HG03060 (cell line): Measurements from ENCODE around the gene TUBGCP2.
"Not testable (repeated sequence)": the region's sequence is repeated elsewhere in the genome, so short reads cannot be mapped to it uniquely, and the experiment has no call there.

Source experiments
- ATAC-seq: cut with Tn5 transposase; IDR thresholded peaks from one replicate; pipeline ENCODE4 v1.9.1; 2021; ENCODE audit warnings: low read depth, moderate number of reproducible peaks; ENCODE audit not compliant: unreplicated experiment

TUBGCP2 gene

GRCh38 chr10:133235265-133235855, 73.3 kb downstream of the TUBGCP2 start:
- no peak for ATAC-seq

GRCh38 chr10:133234796-133235195, 73.9 kb downstream of the TUBGCP2 start:
- not testable (repeated sequence) for ATAC-seq

DNA sequence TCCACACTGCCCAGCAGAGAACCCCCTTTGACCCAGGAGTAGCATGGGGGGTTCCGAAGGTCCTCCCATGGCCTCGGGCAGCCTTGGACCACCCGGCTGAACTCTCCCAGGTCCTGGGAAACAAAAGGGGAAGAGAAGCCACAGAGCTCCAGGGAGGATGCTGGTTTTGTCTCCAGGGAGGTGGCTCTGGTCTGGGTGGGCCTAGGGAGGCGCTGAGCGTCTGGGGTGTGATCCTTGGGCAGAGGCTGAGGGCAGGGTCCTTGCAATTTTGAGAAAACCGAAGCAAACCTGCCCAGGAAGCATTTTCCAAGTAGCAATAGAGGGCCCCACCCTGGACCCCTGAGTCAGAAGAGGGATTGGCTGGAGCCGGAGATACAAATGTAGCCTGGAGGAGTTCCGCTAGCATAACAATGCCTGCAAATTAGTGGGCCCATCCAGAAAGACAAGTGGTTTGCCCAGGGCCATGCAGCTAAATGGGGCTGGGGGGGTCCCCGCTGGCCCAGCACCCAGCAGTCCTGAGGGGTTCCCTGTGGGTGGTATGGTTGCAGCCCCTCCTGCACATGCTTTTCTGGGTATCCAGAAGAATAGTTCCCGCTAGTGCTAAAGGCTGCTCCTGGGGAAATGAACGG, 76.6 kb downstream of the TUBGCP2 start:
- ATAC-seq, result no peak

DNA sequence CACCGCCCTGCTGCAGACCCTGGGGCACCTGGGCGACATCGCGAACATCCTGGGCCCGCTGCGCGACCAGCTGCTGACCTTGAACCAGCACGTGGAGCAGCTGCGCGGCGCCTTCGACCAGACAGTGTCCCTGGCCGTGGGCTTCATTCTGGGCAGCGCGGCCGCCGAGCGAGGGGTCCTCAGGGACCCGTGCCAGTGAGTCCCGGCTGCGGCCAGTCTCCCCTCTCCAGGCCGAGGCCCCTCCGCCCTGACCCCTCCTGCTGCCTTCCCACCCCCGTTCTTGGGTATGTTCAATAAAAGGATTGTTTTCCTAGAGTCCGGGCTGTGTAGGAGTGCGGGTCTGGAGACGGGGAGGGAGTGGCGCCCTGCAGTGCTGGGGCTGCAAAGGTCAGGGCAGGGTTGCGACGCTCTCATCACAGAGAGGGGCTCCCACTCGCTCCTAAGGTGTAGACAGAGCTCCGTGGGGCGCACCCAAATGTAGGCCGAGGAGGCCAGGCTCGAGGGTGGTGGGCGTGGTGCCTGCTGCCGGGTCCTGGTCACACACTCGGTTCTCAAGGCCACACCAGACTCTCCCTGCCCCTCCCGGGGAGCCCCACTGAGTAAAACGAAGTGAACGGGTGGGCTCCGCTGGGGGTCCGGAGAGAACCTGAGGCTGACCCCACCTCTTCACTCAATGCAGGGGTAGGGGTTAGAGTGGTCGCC, 77.3 kb downstream of the TUBGCP2 start:
- no peak for ATAC-seq

- ATAC-seq, result no peak
Measured at GRCh38 chr10:133230387-133231195, 78.1 kb downstream of the TUBGCP2 start.

DNA sequence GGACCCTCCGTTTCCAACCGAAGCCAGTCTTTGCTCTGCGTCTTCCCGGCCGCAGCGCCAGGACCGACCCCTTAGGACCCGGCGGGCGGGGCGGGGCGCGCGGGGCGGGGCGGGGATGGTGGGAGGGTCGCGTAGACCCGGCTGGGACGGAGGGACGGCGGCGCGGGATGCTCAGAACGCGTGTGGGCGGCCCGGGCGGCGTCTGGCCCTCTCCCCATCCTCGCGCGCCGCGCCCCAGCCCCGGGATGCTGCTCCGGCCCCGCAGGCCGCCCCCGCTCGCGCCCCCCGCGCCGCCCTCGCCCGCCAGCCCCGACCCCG, 78.7 kb downstream of the TUBGCP2 start, which contains the start of gene UTF1:
Gene UTF1 (plus strand): TSS at position 174 of the 318 bp plus-strand sequence. CDS start 72 bp downstream, at position 246.
- ATAC-seq, result no peak

DNA sequence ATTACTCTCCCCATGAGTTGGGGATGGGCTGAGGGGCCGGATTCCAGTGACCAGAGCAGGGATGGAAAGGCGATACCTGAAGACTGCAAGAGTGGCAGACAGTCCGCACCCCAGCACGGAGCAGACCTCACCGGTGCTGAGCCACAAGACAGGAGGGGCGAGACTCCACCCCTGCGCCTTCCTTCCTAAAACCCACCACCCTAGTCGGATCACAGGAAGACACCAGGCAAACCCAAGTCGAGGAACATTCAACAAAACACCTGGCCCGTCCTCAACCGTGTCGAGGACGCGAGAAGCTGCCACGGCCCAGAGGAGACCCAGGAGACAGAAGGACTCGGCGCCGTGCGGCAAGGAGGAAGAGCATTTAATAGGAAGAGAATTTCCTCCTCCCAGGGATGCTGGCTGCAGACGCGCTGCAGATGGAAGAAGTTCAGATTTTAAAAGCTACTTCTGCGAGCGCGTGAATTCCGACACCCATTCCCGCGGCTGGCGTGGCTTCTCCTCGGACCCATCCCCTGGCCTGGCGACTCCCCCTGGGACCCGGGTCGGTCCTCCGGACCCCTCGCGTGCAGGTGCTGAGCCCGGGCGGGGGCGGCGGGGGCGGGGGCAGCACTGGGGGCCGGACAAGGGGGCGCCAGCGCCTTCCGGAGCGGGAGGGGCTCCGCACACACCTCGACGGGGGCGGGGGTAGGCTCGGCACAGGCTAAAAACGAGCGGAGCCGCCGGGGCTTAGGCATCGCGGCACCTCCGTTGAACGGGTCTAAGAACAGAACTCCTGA, 79.2 kb downstream of the TUBGCP2 start:
- ATAC-seq, result no peak
